ENCODE measurements around the gene MYOZ1. TPM values are rescaled to one million over a fixed set of nuclear protein-coding genes. Genes with fewer than 3 reads are reported as not detected.

The MYOZ1 gene
- total RNA-seq, 1 donor from 2014 or later = not detected

DNA sequence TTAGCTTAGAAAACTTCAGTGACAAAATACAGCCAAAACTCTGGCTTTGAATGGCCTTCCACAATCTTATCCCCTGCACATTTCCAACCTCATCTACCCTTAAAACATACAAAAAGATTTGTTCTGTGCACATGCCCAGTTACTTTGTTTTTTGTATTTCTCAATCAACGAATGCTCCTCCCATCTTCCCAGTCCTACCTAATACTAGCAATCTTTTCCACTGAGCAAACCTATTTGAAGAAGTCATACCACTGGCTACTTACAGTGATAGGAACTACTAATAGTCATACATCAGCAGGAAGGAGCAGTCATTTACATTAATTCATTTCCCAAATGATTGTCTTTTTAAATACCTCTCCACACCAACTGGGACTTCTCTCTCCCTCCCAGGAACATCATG, 52.6 kb downstream of the MYOZ1 start:
- intact Hi-C loops (cut with DNase I) = no loop called here
- no peaks in the 10 kb centered on the region for H3K36me3 ChIP-seq
- no peaks in the 10 kb centered on the region for H3K27me3 ChIP-seq
- no peaks in the 10 kb centered on the region for H3K9me3 ChIP-seq
- no peak for TF ChIP-seq POLR2A (IDR thresholded peaks at IDR 0.05)
- TF ChIP-seq, protein P1, sequence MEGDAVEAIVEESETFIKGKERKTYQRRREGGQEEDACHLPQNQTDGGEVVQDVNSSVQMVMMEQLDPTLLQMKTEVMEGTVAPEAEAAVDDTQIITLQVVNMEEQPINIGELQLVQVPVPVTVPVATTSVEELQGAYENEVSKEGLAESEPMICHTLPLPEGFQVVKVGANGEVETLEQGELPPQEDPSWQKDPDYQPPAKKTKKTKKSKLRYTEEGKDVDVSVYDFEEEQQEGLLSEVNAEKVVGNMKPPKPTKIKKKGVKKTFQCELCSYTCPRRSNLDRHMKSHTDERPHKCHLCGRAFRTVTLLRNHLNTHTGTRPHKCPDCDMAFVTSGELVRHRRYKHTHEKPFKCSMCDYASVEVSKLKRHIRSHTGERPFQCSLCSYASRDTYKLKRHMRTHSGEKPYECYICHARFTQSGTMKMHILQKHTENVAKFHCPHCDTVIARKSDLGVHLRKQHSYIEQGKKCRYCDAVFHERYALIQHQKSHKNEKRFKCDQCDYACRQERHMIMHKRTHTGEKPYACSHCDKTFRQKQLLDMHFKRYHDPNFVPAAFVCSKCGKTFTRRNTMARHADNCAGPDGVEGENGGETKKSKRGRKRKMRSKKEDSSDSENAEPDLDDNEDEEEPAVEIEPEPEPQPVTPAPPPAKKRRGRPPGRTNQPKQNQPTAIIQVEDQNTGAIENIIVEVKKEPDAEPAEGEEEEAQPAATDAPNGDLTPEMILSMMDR (IDR thresholded peaks at IDR 0.05) = no peak
- TF ChIP-seq POLR2AphosphoS5 (IDR thresholded peaks at IDR 0.05; ENCODE audit: insufficient read depth in 1 of 2, low read depth in 1 of 2) = no peak
- no peak for DNase-seq (ENCODE audit: extremely low spot score in 2 of 2)
- H3K4me3 ChIP-seq = no peak overlapping the region
- H3K4me1 ChIP-seq = peaks cover 44% of the 10 kb centered on the region
- H3K27ac ChIP-seq = no peak overlapping the region

DNA sequence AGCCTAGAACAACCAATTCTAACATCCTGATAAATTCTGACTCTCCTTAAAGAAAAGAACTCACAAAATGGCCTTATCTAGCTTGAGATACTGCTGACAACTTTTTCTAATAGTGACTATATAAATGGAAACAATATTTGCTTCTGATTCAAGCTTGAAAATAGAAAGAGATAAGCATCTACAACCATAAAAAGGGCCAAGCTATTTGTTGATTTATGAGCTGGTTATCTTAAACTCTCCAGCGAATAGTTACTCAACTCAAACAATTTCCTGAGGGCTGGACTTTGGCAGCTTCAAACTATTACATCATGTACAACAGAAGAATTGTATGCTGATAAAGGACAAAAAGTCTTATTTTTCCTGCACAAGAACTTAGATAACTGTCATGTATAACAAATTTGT, 54.7 kb downstream of the MYOZ1 start:
- Histone ChIP-seq H3K27ac (peak overlapping the region; percentile 60), H3K36me3 (no peaks in the 10 kb centered on the region), H3K9me3 (no peaks in the 10 kb centered on the region), H3K4me1 (peaks cover 35% of the 10 kb centered on the region), H3K27me3 (no peaks in the 10 kb centered on the region), H3K4me3 (no peak overlapping the region)
- TF ChIP-seq POLR2A (IDR thresholded peaks at IDR 0.05) (no peak), POLR2AphosphoS5 (IDR thresholded peaks at IDR 0.05; ENCODE audit: insufficient read depth in 1 of 2, low read depth in 1 of 2) (peak; percentile 21 to 96)
- TF ChIP-seq, protein P1 (IDR thresholded peaks at IDR 0.05) = no peak
- no peak for DNase-seq (ENCODE audit: extremely low spot score in 2 of 2)
- intact Hi-C loops (cut with DNase I) = no loop called here

DNA sequence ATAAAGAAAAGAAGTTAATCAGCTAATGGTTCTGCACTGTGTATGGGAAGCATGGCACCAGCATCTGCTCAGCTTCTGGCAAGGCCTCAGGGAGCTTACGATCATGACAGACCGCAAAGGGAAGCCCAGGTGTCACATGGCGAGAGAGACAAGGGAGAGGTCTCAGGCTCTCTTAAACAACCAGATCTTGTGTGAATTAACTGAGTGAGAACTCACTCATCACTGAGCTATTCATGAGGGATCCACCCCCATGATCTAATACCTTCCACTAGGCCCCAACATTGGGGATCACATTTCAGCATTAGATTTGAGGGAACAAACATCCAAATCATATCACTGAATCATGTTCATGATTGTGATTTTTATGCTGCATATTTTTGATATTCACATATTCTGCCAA, 55.9 kb downstream of the MYOZ1 start:
- no peak for DNase-seq (ENCODE audit: extremely low spot score in 2 of 2)
- H3K4me3 ChIP-seq = no peak overlapping the region
- peaks cover 24% of the 10 kb centered on the region for H3K4me1 ChIP-seq
- peak overlapping the region; percentile 60 for H3K27ac ChIP-seq
- intact Hi-C loops (cut with DNase I) = no loop called here
- H3K36me3 ChIP-seq = no peaks in the 10 kb centered on the region
- H3K27me3 ChIP-seq = no peaks in the 10 kb centered on the region
- TF ChIP-seq POLR2A (IDR thresholded peaks at IDR 0.05) (no peak), POLR2AphosphoS5 (IDR thresholded peaks at IDR 0.05; ENCODE audit: insufficient read depth in 1 of 2, low read depth in 1 of 2) (no peak)
- H3K9me3 ChIP-seq = no peaks in the 10 kb centered on the region

DNA sequence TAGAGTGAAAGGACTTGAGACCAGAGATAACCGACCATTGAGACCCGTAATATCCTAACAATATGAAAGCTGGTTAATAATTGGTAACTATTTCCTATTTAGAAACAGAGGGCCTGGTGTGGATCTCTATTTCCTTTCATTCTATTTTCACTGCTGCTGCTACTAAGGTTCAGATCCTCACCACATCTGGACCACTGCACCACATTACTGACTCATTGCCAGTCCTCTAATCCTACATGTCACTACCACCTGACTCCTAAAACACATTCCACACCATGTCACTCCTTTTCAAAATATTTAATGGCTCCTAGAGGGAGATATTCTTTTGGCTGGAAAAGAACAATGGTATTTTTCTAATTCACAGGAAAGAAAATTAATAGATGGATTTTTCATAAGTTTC, 56.5 kb downstream of the MYOZ1 start:
- peaks cover 24% of the 10 kb centered on the region for H3K4me1 ChIP-seq
- H3K27ac ChIP-seq = no peak overlapping the region
- TF ChIP-seq, protein P1 (IDR thresholded peaks at IDR 0.05) = no peak
- TF ChIP-seq POLR2A (IDR thresholded peaks at IDR 0.05) (no peak), POLR2AphosphoS5 (IDR thresholded peaks at IDR 0.05; ENCODE audit: insufficient read depth in 1 of 2, low read depth in 1 of 2) (no peak)
- DNase-seq (ENCODE audit: extremely low spot score in 2 of 2) = no peak
- no peaks in the 10 kb centered on the region for H3K27me3 ChIP-seq
- H3K9me3 ChIP-seq = no peaks in the 10 kb centered on the region
- intact Hi-C loops (cut with DNase I) = no loop called here
- H3K4me3 ChIP-seq = no peak overlapping the region
- H3K36me3 ChIP-seq = no peaks in the 10 kb centered on the region

DNA sequence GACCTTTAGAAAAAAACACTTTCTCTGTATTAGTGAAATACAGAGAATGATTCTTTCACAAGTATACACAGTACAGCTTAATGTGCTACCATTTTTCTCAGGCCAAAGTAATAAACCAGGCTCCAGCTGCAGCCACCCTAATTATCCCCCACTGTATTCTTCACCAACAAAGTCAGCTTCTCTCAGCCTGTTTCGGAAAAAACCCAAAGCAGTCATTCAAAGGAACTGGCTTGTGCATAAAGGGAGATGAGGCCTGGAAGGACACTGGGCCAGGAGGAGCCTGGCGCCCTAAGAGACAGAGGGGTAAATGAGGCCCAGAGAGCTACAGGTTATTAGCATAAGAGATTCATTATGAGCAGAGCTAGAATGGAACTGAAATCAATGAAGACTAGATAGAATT, 59.4 kb downstream of the MYOZ1 start:
- Histone ChIP-seq H3K4me3 (no peak overlapping the region), H3K36me3 (no peaks in the 10 kb centered on the region), H3K27ac (no peak overlapping the region), H3K4me1 (peaks cover 36% of the 10 kb centered on the region), H3K9me3 (no peaks in the 10 kb centered on the region), H3K27me3 (no peaks in the 10 kb centered on the region)
- intact Hi-C loops (cut with DNase I) = no loop called here
- DNase-seq (ENCODE audit: extremely low spot score in 2 of 2) = no peak
- no peak for TF ChIP-seq POLR2AphosphoS5 (IDR thresholded peaks at IDR 0.05; ENCODE audit: insufficient read depth in 1 of 2, low read depth in 1 of 2)
- TF ChIP-seq POLR2A (IDR thresholded peaks at IDR 0.05) = no peak
- TF ChIP-seq, protein P1 (IDR thresholded peaks at IDR 0.05) = no peak

Other genes with a start within 250 kb of the MYOZ1 start
- gene ANXA7, start 227.4 kb downstream of the MYOZ1 start, total RNA-seq = 90.1 TPM
- gene MSS51, start 207.9 kb downstream of the MYOZ1 start, total RNA-seq = 1.5 TPM
- 46.2 TPM for gene PPP3CB, start 145.4 kb downstream of the MYOZ1 start, total RNA-seq
- 27.7 TPM for gene USP54, start 50.1 kb downstream of the MYOZ1 start, total RNA-seq
- gene SYNPO2L, start 14.6 kb upstream of the MYOZ1 start, total RNA-seq = 0.49 TPM
- gene AGAP5, start 56.6 kb upstream of the MYOZ1 start, total RNA-seq = 5.4 TPM
- gene SEC24C, start 102.9 kb upstream of the MYOZ1 start, total RNA-seq = 47.9 TPM
- 19.6 TPM for gene CHCHD1, start 140.6 kb upstream of the MYOZ1 start, total RNA-seq
- gene ZSWIM8, start 144.1 kb upstream of the MYOZ1 start, total RNA-seq = 123 TPM
- gene NDST2, start 170.1 kb upstream of the MYOZ1 start, total RNA-seq = 52.8 TPM
- 48.9 TPM for gene CAMK2G, start 233.1 kb upstream of the MYOZ1 start, total RNA-seq